Measurements from ENCODE around the gene FHL2.

DNA sequence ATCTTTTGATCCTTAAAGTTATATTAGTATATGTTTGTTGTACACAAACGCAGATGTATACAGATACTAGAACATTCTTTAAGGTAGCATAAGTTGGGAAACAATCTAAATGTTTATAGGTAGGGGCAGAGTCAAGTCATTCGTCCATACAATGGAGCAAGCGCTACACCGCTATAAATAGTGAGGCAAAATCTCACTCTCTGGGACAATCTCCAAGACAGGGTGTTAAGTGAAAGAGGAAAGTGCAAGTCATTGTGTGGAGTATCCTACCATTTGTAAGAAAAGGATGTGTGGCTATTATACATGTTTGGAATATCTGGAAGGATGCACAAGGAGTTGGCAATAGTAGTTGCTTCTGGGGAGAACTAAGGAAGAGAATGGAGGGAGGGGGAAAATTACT is 16.2 kb upstream of the FHL2 start:
- TF ChIP-seq CTCF (conservative IDR thresholded peaks at IDR 0.05) (no peak), EZH2 (IDR thresholded peaks at IDR 0.05; ENCODE audit: low read depth) (no peak)
